GM12875 (cell line): ENCODE data around the gene MATK.
"Not testable (repeated sequence)": the region's sequence is repeated elsewhere in the genome, so short reads cannot be mapped to it uniquely, and the experiment has no call there.

Experiments
- H3K4me3 ChIP-seq: one replicate; pipeline ENCODE4 v1.5.1; 2011; ENCODE audit warnings: low read depth, low read length, control low read depth
- TF ChIP-seq, protein P1 (sequence below): IDR thresholded peaks from 2 replicates; pipeline ENCODE4 v1.5.1; 2011; ENCODE audit warnings: low read depth, mild to moderate bottlenecking, control low read depth, inconsistent platforms, low read length, moderate library complexity, borderline replicate concordance; ENCODE audit not compliant: insufficient read depth

Gene MATK

DNA sequence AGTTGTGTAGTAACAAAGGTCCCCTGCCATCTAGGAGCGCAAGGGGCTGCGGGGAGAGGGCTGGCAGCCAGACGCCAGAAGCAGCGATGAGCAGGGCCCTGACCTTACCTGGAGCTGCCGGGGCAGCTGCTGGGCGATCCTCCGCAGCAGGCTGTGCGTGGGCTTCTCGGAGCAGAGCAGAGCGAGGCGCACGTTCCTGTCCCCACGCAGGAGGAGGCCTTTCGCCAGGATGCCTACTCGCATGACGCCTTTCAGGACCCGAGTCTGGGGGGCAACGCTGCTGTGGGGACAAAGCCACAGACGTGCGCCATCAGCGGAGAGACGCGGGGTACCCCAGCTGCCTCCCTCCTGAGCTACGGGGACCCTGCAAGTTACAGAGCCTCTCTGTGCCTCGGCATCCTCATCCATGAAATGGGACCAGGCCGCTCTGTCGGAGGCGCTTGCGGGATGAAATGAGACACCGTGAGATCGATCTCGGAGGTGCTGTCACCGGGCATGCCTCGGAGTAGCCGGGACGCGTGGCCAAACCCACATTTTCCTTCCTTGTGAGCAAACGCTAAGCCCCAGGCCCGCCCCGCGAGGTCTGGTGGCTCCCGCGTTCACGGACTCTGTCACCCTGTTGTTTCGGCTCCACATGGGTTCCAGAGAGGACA lies 30.5 kb upstream of the MATK start:
- TF ChIP-seq, protein P1, sequence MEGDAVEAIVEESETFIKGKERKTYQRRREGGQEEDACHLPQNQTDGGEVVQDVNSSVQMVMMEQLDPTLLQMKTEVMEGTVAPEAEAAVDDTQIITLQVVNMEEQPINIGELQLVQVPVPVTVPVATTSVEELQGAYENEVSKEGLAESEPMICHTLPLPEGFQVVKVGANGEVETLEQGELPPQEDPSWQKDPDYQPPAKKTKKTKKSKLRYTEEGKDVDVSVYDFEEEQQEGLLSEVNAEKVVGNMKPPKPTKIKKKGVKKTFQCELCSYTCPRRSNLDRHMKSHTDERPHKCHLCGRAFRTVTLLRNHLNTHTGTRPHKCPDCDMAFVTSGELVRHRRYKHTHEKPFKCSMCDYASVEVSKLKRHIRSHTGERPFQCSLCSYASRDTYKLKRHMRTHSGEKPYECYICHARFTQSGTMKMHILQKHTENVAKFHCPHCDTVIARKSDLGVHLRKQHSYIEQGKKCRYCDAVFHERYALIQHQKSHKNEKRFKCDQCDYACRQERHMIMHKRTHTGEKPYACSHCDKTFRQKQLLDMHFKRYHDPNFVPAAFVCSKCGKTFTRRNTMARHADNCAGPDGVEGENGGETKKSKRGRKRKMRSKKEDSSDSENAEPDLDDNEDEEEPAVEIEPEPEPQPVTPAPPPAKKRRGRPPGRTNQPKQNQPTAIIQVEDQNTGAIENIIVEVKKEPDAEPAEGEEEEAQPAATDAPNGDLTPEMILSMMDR: no peak
- H3K4me3 ChIP-seq: no peak overlapping the region

DNA sequence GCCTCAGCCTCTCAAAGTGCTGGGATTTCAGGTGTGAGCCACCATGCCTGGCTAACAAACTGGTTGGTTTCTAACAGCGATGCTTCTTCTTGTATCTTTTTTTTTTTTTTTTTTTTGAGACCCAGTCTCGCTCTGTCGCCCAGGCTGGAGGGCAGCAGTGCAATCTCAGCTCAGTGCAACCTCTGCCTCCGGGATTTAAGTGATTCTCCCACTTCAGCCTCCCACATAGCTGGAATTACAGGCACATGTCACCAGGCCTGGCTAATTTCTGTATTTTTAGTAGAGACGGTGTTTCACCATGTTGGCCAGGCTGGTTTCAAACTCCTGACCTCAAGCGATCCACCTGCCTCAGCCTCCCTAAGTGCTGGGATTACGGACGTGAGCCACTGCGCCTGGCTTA lies 30.0 kb upstream of the MATK start:
- H3K4me3 ChIP-seq: not testable (repeated sequence)

- TF ChIP-seq, protein P1: no peak
- H3K4me3 ChIP-seq: no peak overlapping the region
Measured at GRCh38 chr19:3814648-3815047, 28.5 kb upstream of the MATK start.

DNA sequence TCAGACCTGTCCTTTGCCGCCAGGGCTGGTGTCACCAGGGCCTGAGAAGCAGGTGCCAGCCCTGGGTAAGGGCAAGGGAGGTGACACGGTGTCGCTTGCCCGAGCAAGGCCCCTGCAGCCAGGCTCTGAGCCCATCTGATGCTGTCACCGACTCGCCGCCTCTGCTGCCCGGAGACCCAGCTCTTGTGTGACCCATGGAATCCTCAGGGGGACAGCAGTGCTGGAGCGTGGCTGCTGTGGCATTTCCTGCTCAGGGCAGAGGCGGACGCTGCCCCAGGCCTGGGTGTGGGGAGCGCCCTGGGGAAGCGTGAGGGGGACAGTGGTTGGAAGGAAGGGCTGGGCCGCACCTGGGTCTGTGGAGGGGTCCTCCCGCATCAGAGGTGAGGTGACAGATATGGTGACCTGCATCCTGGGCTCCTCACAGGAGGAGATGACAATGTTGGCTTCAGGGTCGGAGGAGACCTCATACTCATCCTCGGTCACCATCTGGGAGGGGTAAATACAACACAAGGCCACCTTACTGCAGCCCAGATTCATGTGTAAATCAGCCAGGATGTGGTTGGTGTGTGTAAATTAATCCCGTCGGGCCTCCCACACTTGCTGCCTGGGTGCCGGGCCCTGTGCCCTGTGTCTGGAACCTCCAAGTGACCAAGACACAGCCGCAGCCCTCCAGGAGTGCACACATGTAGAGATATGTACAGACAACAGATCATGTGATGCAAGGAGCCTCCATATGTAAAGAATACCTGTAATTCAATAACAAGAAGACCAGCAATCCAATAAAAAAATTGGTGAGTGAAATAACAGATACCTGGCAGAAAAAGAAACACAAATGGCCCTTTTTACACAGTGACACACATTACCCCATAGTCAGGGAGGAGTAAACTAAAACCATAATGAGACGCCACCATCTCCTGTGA lies 27.6 kb upstream of the MATK start:
- TF ChIP-seq, protein P1: no peak
- no peak overlapping the region for H3K4me3 ChIP-seq

DNA sequence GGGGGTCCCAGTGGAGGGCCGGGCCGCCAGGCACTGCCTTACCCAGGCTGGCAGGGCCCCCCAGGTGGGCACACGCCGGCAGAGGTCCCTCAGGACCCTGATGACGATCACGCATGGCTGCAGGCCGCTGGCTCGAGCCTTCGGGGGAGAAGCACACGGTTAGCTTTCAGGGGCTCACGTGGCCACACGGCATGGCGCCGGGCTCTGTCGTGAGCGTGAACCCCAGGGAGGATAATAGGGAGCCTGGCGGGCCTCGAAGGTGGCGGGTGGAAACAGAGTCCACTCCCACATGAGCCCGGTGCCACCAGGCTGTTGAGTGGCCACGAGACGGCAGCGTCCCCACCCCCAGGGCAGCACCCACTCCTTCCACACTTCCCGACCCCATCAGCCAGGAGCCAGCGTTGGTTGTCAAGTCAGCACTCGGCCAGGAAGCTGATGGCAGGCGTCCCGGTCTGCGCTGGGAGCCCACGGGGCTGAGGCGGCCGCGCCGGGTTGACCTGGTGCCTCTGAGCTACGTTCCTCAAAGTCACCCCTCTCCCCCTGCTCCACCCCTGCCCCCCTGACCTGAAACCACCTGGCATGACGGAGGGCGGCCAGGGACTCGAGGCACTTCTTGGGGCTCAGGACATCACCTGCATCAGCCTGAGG lies 24.7 kb upstream of the MATK start:
- TF ChIP-seq, protein P1: no peak
- H3K4me3 ChIP-seq: peak overlapping the region; percentile 5

- H3K4me3 ChIP-seq: peak overlapping the region; percentile 5
- TF ChIP-seq, protein P1: no peak
Measured at GRCh38 chr19:3809881-3810707, 23.9 kb upstream of the MATK start.
